GM12891 (cell line): ENCODE data around the gene FLACC1.

ENCODE experiments used
- POLR2AphosphoS5 ChIP-seq: IDR thresholded peaks from 2 replicates; pipeline ENCODE4 v1.6.1; 2011; ENCODE audit warnings: low read depth, low read length, control low read depth
- TAF1 ChIP-seq: IDR thresholded peaks from 2 replicates; pipeline ENCODE4 v1.6.1; 2011; ENCODE audit warnings: low read depth, low read length, control low read depth

DNA sequence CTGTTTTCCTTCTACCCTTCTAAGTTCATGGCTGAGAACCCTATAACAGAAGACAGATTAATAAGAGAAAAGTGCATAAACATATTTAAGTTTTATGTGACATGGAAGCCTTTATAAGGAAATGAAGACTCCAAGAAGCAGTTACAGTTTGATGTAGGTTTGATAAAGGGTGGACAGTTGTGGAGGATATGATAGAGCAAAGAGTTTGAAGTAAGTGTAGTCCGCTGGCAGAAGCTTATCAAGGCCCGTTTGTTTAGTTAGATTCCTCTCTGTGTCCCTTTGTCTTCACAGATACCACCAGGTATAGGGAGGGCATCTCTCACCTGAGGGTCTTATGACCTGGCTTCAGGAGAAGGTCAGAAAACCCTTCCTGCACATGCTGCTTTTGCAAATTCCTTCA, 107.3 kb downstream of the FLACC1 start:
- TF ChIP-seq POLR2AphosphoS5 (no peak), TAF1 (no peak)
